Smooth muscle cell (in vitro differentiated cells): Measurements from ENCODE around the gene GNG12. TPM values are rescaled to one million over a fixed set of nuclear protein-coding genes. Genes with fewer than 3 reads are reported as not detected.

Experiments
- DNase-seq: peaks from one replicate; lab custom pipeline; 2025; ENCODE audit not compliant: unreplicated experiment; lab: John Stamatoyannopoulos, UW
- H2AFZ ChIP-seq: fragments of 200-600 bp; sonication (generic); 2 replicates; pipeline ENCODE4 v1.6.0; 2016; ENCODE audit warnings: antibody characterized with exemption, low read depth, mild to moderate bottlenecking
- H3F3A ChIP-seq: fragments of 200-600 bp; sonication (generic); 2 replicates; pipeline ENCODE4 v1.6.0; 2017; ENCODE audit warnings: antibody characterized with exemption, low read depth
- H3K27ac ChIP-seq: fragments of 200-600 bp; sonication (generic); 2 replicates; pipeline ENCODE4 v1.5.1; 2016; ENCODE audit warnings: low read depth, mild to moderate bottlenecking
- H3K27me3 ChIP-seq: fragments of 200-600 bp; sonication (generic); 2 replicates; pipeline ENCODE4 v1.6.1; 2016; ENCODE audit warnings: low read depth, mild to moderate bottlenecking
- H3K36me3 ChIP-seq: fragments of 200-600 bp; sonication (generic); 2 replicates; pipeline ENCODE4 v1.5.1; 2016; ENCODE audit warnings: low read depth
- H3K4me1 ChIP-seq: fragments of 200-600 bp; sonication (generic); 2 replicates; pipeline ENCODE4 v1.5.1; 2016; ENCODE audit warnings: low read depth
- H3K4me2 ChIP-seq: fragments of 200-600 bp; sonication (generic); 2 replicates; pipeline ENCODE4 v1.6.0; 2016; ENCODE audit warnings: mild to moderate bottlenecking
- H3K4me3 ChIP-seq: fragments of 200-600 bp; sonication (generic); 2 replicates; pipeline ENCODE4 v1.5.1; 2016; ENCODE audit warnings: mild to moderate bottlenecking
- H3K79me2 ChIP-seq: fragments of 200-600 bp; sonication (generic); 2 replicates; pipeline ENCODE4 v1.6.0; 2016; ENCODE audit warnings: low read depth, mild to moderate bottlenecking
- H3K9ac ChIP-seq: fragments of 200-600 bp; sonication (generic); 2 replicates; pipeline ENCODE4 v1.6.0; 2016; ENCODE audit warnings: low read depth
- H3K9me3 ChIP-seq: fragments of 200-600 bp; sonication (generic); replicated peaks from 2 replicates; pipeline ENCODE4 v1.5.1; 2016; ENCODE audit warnings: low read depth
- H4K20me1 ChIP-seq: fragments of 200-600 bp; sonication (generic); 2 replicates; pipeline ENCODE4 v1.6.0; 2016; ENCODE audit warnings: low read depth
- CTCF ChIP-seq: fragments of 200-600 bp; sonication (generic); IDR thresholded peaks from 2 replicates; pipeline ENCODE4 v1.5.1; 2017; ENCODE audit warnings: borderline replicate concordance, mild to moderate bottlenecking, antibody characterized with exemption; ENCODE audit not compliant: insufficient read depth, poor library complexity, severe bottlenecking
- WGBS: methylation state at CpG from one replicate; pipeline ENCODE4 v1.1.7; 2016; ENCODE audit warnings: low lambda C conversion rate; 5-methylcytosine and 5-hydroxymethylcytosine counted together
- polyA plus RNA-seq: library from polyadenylated mRNA; unstranded; fragments of >200 nt; fragmentation: Nextera tagmentation; extraction: Ambion mirVana; gene quantifications from 2 replicates; pipeline ENCODE4 v1.2.1, GENCODE V29; 2016
- total RNA-seq: library from RNA; depleted of rRNA; stranded (reverse); fragments of >200 nt; gene quantifications from 2 replicates; pipeline ENCODE4 v1.2.3, GENCODE V29; 2014

The GNG12 gene
- total RNA-seq (86.6 and 95.2 TPM in 2 replicates), polyA plus RNA-seq (47.5 and 54.6 TPM in 2 replicates)

DNA sequence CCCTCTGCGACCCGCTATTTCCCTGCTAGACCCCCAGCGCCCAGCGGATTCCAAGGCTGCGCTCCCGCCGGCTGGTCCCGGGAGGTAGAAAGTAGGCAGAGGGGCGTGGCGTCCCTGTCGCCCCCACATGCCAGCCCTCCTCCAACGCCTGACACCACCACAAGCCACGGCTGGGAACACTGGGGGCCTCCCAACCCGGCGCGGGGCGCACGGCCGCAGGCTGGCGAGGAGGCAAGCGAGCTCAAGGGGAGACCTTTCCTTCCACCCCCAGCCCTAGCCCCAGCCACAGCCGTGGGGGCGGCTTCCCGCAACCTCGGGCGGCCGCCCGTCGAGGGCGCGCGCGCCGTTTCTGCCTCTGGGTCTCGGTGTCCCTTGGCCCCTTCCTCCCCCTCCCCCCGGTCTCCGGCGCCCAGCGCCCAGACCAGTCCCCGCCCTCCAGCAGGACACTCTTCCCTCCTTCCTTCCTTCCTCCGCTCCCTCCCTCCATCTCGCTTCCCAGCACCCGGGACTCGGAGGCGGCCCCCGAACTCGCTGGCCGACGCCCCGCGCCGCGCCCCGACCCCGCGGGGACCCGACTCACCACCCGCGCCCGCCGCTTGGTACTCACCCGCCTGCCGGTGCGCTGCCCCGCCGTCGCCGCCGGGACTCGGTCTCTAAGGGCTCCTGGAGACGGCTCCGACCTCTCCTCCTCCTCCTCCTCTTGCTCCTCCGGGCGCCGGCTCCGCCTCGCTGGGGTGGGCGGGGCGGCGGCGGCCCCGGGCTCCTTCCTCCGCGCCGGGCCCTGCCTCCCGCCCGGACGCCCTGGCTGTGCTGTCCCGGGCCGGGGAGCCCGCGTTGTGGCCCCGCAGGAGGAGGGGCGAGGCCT is at the start of gene GNG12:
GNG12 (minus strand) TSS at position 731 of the 865 bp plus-strand sequence. CDS start 125,781 bp downstream, outside the sequence.
- Histone ChIP-seq H4K20me1 (peaks cover 16% of the 10 kb centered on the region), H3K4me1 (peaks cover 18% of the 10 kb centered on the region), H3K27me3 (no peaks in the 10 kb centered on the region), H3F3A (peaks cover 13% of the 10 kb centered on the region), H3K36me3 (no peaks in the 10 kb centered on the region), H2AFZ (peak within 1 kb of the TSS; percentile 93), H3K9ac (peak within 1 kb of the TSS; percentile 82), H3K27ac (peak within 1 kb of the TSS; percentile 75), H3K79me2 (peaks cover 36% of the 10 kb centered on the region), H3K4me3 (peak within 1 kb of the TSS; percentile 89), H3K9me3 (no peaks in the 10 kb centered on the region), H3K4me2 (peak within 1 kb of the TSS; percentile 98)
- WGBS: under 1% methylated on average over 41 of the region's 94 CpGs
- peak; percentile 88 for DNase-seq
- TF ChIP-seq CTCF: no peak

GRCh38 chr1:67882196-67882958 is 49.1 kb upstream of the GNG12 start:
- no peaks in the 10 kb centered on the region for H3K36me3 ChIP-seq
- no peaks in the 10 kb centered on the region for H3F3A ChIP-seq
- no peak for TF ChIP-seq CTCF
- H3K9ac ChIP-seq: no peak overlapping the region
- H3K4me1 ChIP-seq: no peaks in the 10 kb centered on the region
- H3K79me2 ChIP-seq: no peaks in the 10 kb centered on the region
- H3K27me3 ChIP-seq: no peaks in the 10 kb centered on the region
- no peak overlapping the region for H3K27ac ChIP-seq
- no peaks in the 10 kb centered on the region for H4K20me1 ChIP-seq
- H3K9me3 ChIP-seq: no peaks in the 10 kb centered on the region
- DNase-seq: no peak
- no peak overlapping the region for H3K4me3 ChIP-seq
- no peak overlapping the region for H2AFZ ChIP-seq
- no peak overlapping the region for H3K4me2 ChIP-seq

DNA sequence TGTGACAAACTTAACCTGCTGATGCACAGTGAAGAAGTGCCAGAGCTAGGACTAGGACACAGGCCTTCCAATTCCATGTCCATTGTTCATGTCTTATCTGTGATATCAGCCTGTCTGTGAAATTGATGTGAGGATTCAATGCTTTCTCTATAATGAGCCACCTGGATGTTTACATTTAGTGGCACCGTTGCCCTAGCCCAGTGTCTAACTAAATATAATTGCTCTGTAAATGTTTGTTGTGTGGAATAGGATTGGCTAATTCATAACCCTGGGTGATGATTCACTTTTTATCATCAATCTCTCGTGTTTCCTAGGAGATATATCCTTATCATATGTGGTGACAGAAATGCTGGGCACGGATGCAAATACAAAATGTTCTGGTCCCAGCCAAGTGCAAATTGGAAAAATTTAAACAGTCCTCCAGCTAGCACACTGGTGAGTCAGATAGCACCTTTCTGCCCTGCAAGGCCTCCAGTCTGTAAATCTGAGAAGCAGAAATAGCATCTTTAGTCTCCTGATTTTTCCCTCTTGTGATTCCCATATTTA is 46.9 kb upstream of the GNG12 start:
- Histone ChIP-seq H3K4me2 (no peak overlapping the region), H3K9me3 (no peaks in the 10 kb centered on the region), H3K27me3 (no peaks in the 10 kb centered on the region), H3F3A (peaks cover 1% of the 10 kb centered on the region), H3K79me2 (no peaks in the 10 kb centered on the region), H3K4me3 (no peak overlapping the region), H2AFZ (no peak overlapping the region), H3K4me1 (no peaks in the 10 kb centered on the region), H4K20me1 (no peaks in the 10 kb centered on the region), H3K36me3 (no peaks in the 10 kb centered on the region), H3K27ac (peak overlapping the region; percentile 29), H3K9ac (no peak overlapping the region)
- no peak for DNase-seq
- no peak for TF ChIP-seq CTCF
- 14% methylated on average over 3 of the region's 3 CpGs for WGBS
